SH-SY5Y (cell line): Measurements from ENCODE around the gene NAXD.

Experiments used
- GATA2 ChIP-seq: IDR thresholded peaks from 2 replicates; pipeline ENCODE4 v1.6.1; 2011; ENCODE audit warnings: mild to moderate bottlenecking, low read depth, low read length
- GATA3 ChIP-seq: IDR thresholded peaks from 2 replicates; pipeline ENCODE4 v1.6.1; 2011; ENCODE audit warnings: low read depth, mild to moderate bottlenecking, low read length, moderate library complexity

DNA sequence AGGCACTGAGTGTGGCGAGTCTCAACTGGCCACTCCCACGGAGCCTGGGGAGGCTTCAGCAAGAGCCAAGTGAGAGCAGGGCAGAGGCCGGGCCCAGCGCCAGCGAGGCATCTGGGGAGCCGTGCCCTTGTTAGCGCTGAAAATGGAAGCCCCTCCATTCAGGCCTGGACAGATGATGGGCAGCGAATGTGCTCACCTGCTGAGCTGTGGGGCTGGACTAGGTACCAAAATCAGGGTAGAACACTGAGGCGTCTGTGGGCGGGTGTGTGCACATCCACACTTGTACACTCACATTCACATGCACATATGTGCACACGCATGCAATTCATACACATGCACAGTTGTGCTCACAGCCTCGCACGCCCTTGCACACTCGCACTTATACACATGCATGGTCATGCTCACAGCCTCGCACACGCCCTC is 20.7 kb downstream of the NAXD start:
- no peak for TF ChIP-seq GATA2
- no peak for TF ChIP-seq GATA3
